Loucy (cell line): ENCODE measurements around the gene DIPK1B.

Experiments
- CTCF ChIP-seq: fragments of 200-600 bp; sonication (generic); conservative IDR thresholded peaks from 2 replicates; pipeline ENCODE4 v1.5.1; 2014; ENCODE audit warnings: mild to moderate bottlenecking, antibody characterized with exemption, low read length
- EZH2phosphoT487 ChIP-seq: fragments of 200-600 bp; IDR thresholded peaks from 2 replicates; pipeline ENCODE4 v1.6.1; 2018; ENCODE audit warnings: antibody characterized with exemption, mild to moderate bottlenecking, moderate library complexity, borderline replicate concordance

GRCh38 chr9:136691316-136692184 is 20.8 kb upstream of the DIPK1B start:
- TF ChIP-seq CTCF (no peak), EZH2phosphoT487 (no peak)
